HG03025 (cell line): ENCODE data around the gene EXOC3.
"Not testable (repeated sequence)": the region's sequence is repeated elsewhere in the genome, so short reads cannot be mapped to it uniquely, and the experiment has no call there.

ENCODE experiments used
- ATAC-seq: cut with Tn5 transposase; IDR thresholded peaks from one replicate; pipeline ENCODE4 v1.9.1; 2021; ENCODE audit warnings: mild to moderate bottlenecking, moderate library complexity; ENCODE audit not compliant: unreplicated experiment, low FRiP score

The EXOC3 gene

GRCh38 chr5:406041-406440 lies 36.9 kb upstream of the EXOC3 start:
- ATAC-seq: no peak

GRCh38 chr5:407051-407450 lies 35.9 kb upstream of the EXOC3 start:
- ATAC-seq: no peak

GRCh38 chr5:407801-408268 lies 35.1 kb upstream of the EXOC3 start:
- ATAC-seq: no peak

- ATAC-seq: no peak
These were observed 32.0 kb upstream of the EXOC3 start for GRCh38 chr5:410911-411517.

GRCh38 chr5:411728-412127 lies 31.2 kb upstream of the EXOC3 start:
- ATAC-seq: no peak

GRCh38 chr5:414991-415927 lies 27.7 kb upstream of the EXOC3 start:
- not testable (repeated sequence) for ATAC-seq

GRCh38 chr5:415928-416635 lies 26.9 kb upstream of the EXOC3 start:
- ATAC-seq: no peak

- ATAC-seq: no peak
These were observed 26.4 kb upstream of the EXOC3 start for GRCh38 chr5:416636-416960.

- ATAC-seq: no peak
These were observed 25.4 kb upstream of the EXOC3 start for GRCh38 chr5:417301-418161.

- ATAC-seq: no peak
These were observed 24.5 kb upstream of the EXOC3 start for GRCh38 chr5:418162-419121.

GRCh38 chr5:419970-420369 lies 23.0 kb upstream of the EXOC3 start:
- ATAC-seq: no peak

GRCh38 chr5:420632-421286 lies 22.2 kb upstream of the EXOC3 start:
- no peak for ATAC-seq

GRCh38 chr5:421287-421880 lies 21.6 kb upstream of the EXOC3 start:
- ATAC-seq: no peak

- ATAC-seq: no peak
These were observed 21.1 kb upstream of the EXOC3 start for GRCh38 chr5:421901-422300.

- ATAC-seq: no peak
These were observed 20.4 kb upstream of the EXOC3 start for GRCh38 chr5:422323-423232.

GRCh38 chr5:423233-423565 lies 19.8 kb upstream of the EXOC3 start:
- ATAC-seq: no peak

- ATAC-seq: no peak
These were observed 19.2 kb upstream of the EXOC3 start for GRCh38 chr5:423626-424261.
